Activated gamma-delta T cell treated with Interleukin-2 at 50 U/mL for 16 hours (primary cell): Measurements from ENCODE around the gene FOXP3.
A peak's percentile ranks its signal among the peaks of the same experiment; 100 is the strongest.

Experiments
- DNase-seq: peaks from one replicate; pipeline ENCODE4 v3.0.0-alpha.2; 2020

FOXP3 gene

GRCh38 chrX:49249071-49249470 lies 15.4 kb downstream of the FOXP3 start:
- DNase-seq: no peak

- no peak for DNase-seq
Observed at GRCh38 chrX:49247916-49248811, 16.3 kb downstream of the FOXP3 start.

DNA sequence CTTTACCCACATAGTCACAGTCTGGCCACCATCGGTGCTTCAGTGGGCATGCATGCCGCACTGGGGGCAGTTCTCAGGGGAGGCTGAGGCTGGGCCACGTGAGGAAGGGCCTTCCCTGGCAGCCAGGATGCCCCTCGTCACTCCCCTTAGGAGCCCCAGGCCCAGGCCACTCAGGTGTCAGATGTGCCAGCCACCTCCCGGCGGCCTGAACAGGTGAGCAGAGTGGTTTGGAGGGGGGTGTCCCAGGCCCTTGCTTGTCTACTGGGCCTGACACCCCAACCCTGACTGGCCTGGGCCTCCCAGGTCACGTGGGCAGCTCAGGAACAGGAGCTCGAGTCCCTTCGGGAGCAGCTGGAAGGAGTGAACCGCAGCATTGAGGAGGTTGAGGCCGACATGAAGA lies 17.2 kb downstream of the FOXP3 start:
- DNase-seq: no peak

GRCh38 chrX:49246541-49246940 lies 18.0 kb downstream of the FOXP3 start:
- DNase-seq: no peak

GRCh38 chrX:49244207-49244606 lies 20.3 kb downstream of the FOXP3 start:
- no peak for DNase-seq

GRCh38 chrX:49243166-49243565 lies 21.3 kb downstream of the FOXP3 start:
- DNase-seq: no peak

GRCh38 chrX:49242545-49243066 lies 21.9 kb downstream of the FOXP3 start:
- DNase-seq: no peak

DNA sequence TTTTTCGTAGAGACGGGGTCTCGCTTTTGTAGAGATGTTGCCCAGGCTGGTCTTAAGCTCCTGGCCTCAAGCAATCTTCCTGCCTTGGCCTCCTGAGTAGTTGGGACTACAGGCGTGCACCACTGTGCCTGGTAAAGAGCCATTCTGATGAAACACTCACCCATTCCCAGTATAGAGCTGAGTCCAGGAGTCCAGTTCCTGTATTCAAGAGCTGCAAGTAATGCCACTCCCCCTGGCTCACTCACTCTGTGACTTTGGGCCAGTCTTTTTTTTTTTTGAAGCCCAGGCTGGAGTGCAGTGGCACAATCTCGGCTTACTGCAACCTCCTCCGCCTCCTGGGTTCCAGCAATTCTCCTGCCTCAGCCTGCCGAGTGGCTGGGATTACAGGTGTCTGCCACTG lies 25.8 kb downstream of the FOXP3 start:
- no peak for DNase-seq

- no peak for DNase-seq
Observed at GRCh38 chrX:49237060-49237459, 27.4 kb downstream of the FOXP3 start.

DNA sequence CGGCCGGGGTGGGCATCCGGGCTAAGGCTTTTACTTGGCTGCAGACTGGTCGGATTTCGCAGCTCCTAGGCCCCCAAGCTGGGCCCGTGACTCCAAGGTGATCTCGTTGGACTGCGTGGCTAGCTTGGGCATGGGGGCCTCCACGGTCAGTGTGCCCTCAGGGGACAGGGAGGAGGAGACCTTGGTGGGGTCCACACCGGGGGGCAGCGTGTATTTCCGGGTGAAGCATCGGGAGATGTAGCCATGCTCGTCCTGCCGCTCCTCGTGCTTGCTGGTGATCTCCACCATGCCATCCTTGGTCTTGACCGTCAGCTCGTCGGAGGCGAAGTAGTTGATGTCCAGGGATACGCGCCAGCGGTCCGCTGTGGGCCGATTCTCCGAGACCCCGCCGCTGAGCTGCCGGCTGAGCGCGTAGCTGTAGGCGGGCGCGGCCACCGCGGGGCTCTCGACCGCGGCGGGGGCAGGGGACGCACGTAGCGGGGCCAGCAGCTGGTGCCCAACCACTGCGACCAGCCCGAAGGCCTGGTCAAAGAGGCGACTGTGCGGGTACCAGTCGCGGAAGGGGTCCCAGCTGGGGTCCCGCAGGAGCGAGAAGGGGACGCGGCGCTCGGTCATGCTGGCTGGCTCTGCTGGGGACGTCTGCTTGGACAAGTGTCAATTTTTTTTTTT lies 30.5 kb downstream of the FOXP3 start:
- DNase-seq: no peak

DNA sequence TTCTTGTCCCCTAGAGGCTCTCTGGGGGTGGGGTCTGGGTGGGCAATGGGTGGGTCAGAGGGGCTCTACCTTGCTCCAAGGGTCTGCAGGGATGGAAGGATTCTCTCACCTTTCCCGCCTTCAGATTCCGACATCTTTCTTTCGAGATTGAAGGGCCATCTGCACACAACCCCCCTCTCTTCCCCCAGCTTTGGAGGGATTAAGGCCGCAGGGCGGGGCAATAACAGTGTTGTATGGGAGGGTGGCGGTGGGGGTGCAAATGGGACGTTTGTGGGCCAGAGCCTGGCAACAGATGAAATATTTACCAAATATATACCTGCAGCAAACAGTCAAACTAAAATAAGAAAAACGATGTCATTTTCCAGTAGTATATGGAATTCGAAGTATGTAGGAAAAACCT lies 31.3 kb downstream of the FOXP3 start, which contains the start of gene CACNA1F:
CACNA1F (minus strand) TSS at position 165 of the 400 bp plus-strand sequence; CDS start at position 134, 31 bp downstream.
- no peak for DNase-seq

DNA sequence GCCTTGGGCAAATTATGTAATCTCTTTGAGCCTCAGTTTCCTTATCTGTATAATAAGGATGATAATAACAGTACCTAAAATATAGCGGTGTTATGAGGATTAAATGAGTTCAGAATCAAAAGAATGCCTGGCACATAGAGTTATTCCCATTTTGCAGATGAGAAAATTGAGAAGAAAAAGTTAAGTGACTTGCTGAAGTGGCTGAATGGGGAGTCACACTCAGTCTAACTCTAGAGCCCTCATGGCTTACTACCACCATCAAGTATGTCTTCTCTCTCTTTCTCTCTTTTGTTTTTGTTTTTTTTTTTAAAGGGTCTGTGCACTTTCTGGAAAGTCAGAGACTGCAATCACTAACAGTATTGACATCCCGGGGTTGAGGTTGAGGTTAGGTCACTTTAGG lies 32.0 kb downstream of the FOXP3 start:
- no peak for DNase-seq

- DNase-seq: no peak
Observed at GRCh38 chrX:49231333-49232000, 33.0 kb downstream of the FOXP3 start.

- peak; percentile 34 for DNase-seq
Observed at GRCh38 chrX:49230500-49231232, 33.8 kb downstream of the FOXP3 start.

DNA sequence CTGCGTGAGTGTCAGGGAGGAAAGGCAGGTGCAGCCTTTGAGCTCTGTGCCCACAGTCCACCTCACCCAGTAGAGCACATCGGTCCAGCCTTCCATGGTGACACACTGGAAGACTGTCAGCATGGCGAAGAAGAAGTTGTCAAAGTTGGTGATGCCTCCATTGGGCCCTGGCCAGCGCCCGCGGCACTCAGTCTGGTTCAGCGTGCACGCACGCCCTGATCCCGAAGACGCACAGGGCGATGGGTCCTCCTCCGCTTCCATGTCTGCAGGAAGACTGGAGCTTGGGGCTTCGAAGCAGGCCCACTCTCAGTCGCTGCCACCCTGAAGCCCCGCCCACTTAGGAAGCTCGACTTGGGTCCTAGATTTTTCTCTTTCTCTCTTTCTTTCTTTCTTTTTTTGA lies 36.3 kb downstream of the FOXP3 start:
- DNase-seq: no peak

DNA sequence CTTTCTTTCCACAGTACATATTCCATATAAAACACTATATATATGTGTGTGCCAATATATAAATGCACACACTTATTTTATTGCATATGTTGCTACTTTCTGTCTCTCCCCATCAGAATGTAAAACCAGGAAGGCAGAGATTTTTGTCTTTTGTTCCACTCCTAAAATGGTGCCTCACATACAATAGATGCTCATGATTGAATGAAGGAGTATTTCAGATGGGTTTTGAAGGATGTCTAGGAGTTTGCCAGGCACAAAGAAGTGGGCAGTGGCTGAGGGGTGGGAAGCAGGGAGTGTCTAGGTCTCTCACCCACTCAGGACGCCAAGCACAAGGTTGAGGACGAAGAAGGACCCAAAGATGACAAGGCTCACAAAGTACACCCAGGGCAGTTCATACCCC lies 36.8 kb downstream of the FOXP3 start:
- no peak for DNase-seq

GRCh38 chrX:49226946-49227345 lies 37.6 kb downstream of the FOXP3 start:
- DNase-seq: no peak

- no peak for DNase-seq
Observed at GRCh38 chrX:49225858-49226257, 38.7 kb downstream of the FOXP3 start.

- DNase-seq: no peak
Observed at GRCh38 chrX:49221868-49222267, 42.6 kb downstream of the FOXP3 start.

- DNase-seq: no peak
Observed at GRCh38 chrX:49220100-49220499, 44.4 kb downstream of the FOXP3 start.

DNA sequence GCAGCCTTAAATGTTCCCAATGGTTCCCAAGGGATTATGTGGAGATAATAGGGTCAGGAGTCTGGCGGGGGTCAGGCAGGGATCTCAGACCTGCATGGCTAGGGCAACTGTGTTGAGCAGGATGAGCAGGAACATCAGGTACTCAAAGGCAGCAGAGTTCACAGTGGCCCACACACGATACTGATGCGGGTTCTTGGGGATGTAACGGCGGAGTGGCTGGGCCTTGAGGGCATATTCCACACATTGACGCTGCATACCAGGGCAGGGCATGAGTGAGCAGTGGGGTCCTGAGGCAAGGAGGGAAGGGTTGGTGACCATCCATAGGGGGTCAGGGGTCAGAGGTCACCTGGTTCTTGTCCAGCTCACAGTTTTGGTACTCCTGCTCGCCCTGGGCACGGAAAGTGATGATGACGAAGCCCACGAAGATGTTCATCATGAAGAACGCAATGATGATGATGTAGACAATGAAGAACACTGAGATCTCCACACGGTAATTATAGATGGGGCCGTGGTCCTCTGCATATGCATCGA lies 49.4 kb downstream of the FOXP3 start:
- DNase-seq: no peak

GRCh38 chrX:49214416-49214815 lies 50.1 kb downstream of the FOXP3 start:
- no peak for DNase-seq
